GM19025 (cell line): ENCODE measurements around the gene LMBR1L.
A peak's percentile ranks its signal among the peaks of the same experiment; 100 is the strongest.

Experiments used
- ATAC-seq: cut with Tn5 transposase; IDR thresholded peaks from one replicate; pipeline ENCODE4 v1.9.1; 2021; ENCODE audit warnings: mild to moderate bottlenecking, low read depth, moderate library complexity; ENCODE audit not compliant: unreplicated experiment

The LMBR1L gene

DNA sequence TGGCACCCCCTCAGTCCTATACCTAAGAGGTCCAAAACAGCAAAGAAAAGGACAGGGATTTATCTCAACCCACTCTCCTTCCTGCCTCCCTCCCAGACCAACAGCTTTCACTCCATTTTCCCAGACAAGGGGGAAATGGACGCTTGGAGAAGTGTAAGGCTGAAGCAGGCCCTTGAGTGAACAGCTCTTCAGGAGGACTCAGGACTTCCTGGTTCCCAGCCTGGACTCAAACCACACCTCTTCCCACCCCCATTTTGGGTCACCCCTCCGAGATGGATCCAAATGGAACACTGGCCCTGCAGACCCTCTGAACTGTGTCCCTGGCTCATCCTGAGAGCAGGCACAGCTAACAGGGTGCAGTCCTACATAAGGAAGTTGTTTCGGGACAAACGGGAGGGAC lies 52.8 kb downstream of the LMBR1L start:
- no peak for ATAC-seq

DNA sequence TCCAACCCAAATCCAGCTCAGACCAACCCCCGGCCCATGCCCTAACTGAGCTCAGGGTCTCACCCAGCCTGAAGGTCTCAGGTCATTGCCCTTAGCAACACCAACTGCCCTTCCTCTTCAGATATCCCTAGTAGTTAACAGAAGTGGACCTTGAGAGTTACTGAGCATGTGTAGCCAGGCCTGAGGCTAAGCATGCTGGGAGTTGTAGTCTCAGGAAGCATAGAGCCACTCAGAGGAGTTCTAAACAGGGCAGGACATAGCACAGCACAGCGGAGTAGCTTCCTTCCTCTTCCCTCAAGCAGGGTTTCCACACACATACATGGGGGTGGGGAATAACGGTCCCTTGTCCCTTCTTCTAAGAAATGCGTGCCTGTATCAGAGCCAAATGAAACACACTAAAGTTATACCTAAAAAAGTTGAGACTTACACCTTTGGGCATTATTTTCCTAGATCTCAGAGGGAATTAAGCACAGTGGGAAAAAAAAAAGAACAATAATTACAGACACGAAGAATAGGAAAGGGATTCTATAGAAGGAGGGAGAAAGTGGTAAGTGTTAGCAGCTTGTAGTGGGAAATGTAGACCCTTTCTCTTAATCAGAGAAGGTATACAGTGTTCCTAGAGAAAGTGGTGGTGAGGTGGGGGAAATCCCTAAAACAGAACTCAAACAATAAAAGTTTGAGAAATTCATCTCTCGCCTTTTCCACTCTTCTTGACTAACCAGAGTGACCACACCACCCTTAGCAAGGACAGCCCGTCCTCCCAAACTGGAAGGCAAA lies 54.5 kb downstream of the LMBR1L start:
- ATAC-seq: peak; percentile 59

DNA sequence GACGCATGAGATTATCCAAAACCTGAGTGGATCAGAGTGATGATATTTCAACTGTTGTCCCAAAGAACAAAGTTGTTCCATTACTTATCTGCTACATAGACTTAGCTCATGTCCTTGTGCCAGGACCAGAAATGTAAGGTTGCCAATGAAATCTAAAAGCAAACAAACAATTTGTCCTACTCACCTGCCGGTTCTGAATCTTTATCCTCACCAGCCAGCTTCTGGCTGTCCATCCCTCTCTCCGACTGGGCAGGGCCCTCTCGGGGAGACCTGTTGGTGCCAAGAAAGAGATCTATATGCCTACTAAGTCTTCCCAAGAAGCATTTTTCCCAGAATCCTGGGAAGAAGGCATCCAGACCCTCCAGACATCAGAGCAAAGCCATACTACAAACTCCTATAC lies 55.6 kb downstream of the LMBR1L start:
- ATAC-seq: no peak

DNA sequence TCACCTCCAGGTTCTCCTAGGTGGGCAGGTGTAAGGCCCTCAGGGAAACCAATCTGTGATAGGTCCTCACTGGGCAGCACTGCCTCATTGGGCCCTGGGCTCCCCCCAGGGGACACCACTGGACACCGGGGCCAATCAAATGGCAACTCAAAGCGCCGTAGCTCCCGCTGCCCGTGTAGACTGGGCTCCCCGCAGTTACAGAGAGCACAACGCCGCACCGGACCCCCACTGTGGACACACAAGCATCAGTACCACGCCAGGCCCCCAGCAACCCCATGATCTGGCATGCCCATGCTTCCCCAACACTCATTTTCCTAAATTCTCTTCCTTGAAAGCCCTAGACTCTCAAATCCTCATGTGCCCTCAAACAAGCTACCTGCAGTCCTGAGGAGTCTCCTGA lies 56.1 kb downstream of the LMBR1L start:
- ATAC-seq: no peak

- ATAC-seq: no peak
These were observed 56.6 kb downstream of the LMBR1L start for GRCh38 chr12:49054096-49054495.

GRCh38 chr12:49052451-49053208 lies 58.0 kb downstream of the LMBR1L start:
- ATAC-seq: no peak

- no peak for ATAC-seq
These were observed 58.7 kb downstream of the LMBR1L start for GRCh38 chr12:49051777-49052438.

- ATAC-seq: no peak
These were observed 59.3 kb downstream of the LMBR1L start for GRCh38 chr12:49051373-49051764.

DNA sequence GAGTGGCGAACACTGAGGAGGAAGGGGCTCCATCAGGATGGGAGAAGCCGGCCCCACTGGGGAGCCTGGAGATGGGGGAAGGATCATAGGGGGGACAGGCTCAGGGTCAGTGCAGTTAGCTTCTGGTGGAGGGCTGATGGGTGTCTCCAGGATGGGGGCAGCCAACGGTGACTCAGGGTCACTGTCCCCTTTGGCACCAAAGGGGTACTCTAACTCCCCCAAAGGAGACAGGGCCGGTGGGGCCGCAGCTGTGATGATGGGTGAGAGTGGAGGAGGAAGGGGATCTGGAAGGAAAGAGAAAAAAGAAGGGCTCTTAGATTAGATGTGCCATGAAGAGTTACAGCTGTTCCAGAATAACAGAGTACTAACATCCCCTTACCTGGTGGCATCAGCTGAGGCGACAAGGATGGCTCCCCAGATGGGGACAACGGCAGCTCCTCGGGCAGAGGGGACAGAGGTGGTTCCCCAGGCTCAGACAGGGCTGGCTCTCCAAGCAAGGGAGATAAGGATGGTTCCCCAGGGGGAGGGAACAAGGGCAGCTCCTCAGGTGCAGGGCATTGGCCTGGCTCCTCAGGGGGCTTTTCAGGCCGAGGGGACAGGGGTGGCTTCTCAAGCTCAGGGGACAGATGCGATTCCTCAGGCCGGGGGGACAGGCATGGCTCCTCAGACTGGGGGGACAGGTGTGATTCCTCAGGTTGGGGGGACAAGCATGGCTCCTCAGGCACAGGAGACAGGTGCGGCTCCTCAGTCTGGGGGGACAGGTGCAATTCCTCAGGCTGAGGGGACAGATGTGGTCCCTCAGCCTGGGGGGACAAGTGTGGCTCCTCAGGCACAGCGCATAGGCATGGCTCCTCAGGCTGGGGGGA lies 59.9 kb downstream of the LMBR1L start:
- ATAC-seq: no peak

GRCh38 chr12:49049566-49050224 lies 61.0 kb downstream of the LMBR1L start:
- no peak for ATAC-seq

DNA sequence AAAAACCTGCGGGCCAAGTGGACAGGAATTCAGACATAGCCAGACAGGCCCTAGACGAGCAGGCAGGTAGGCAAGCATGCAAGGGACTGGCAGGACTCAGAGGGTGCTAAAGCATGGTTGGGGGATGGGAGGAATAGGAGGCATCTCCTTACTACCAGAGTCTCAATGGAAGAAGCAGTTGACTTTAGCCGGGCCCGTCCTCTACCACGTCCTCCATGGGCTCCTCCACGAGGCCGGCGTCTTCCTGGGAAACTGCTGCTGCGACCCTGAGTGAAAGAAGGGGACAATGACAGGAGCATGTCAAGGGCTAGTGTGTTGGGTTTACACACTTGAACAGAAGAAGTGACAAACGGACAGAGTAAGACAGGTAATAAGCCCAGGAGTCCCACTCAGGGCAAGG lies 61.7 kb downstream of the LMBR1L start:
- no peak for ATAC-seq
